ENCODE measurements around the gene S100A1. TPM values are rescaled to one million over a fixed set of nuclear protein-coding genes. Genes with fewer than 3 reads are reported as not detected.

The S100A1 gene
- total and polyA plus RNA-seq, 7 experiments from 2014 or later = not detected

DNA sequence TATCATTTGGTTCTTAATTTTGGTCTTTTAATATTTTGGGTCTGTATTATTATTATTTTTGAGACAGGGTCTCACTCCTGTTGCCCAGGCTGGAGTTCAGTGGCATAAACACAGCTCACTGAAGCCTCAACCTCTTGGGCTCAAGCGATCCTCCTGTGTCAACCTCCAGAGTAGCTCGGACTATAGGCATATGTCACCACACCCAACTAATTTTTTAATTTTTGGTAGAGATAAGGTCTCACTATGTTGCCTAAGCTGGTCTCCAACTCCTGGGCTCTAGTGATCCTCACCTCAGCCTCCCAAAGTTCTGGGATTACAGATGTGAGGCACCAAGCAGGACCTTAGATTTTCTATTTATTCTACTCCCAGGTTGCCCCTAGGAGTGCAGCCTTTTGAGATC lies 45.3 kb downstream of the S100A1 start:
- peaks cover 0 to 2% (median 0%) of the 10 kb centered on the region in 11 donors for H3K9me3 Mint-ChIP-seq
- H3K4me1 Mint-ChIP-seq = peaks cover 12 to 28% (median 24%) of the 10 kb centered on the region in 7 donors
- H3K27me3 Mint-ChIP-seq = peaks cover 13 to 21% (median 19%) of the 10 kb centered on the region in 5 donors
- CTCF ChIA-PET = interaction anchor here (0.7 to 2.7 kb wide), 2 partner anchors 162 to 409 kb away, joined by 5 to 9 read pairs; no protein-coding TSS in a partner anchor
- peaks cover 17 to 24% of the 10 kb centered on the region in 2 donors for H3K4me1 ChIP-seq (ENCODE audit: control insufficient read depth in 2 of 2, insufficient read depth in 2 of 2, low read length in 2 of 2)
- no peak overlapping the region for H3K4me3 ChIP-seq (ENCODE audit: low read length)
- H3K27ac Mint-ChIP-seq = peak overlapping the region in 4 of 9 donors; percentile 4 to 71 (median 41)
- H3K36me3 ChIP-seq (ENCODE audit: control insufficient read depth in 2 of 3, insufficient read depth in 3 of 3, low read length in 3 of 3) = peaks cover 2 to 6% (median 6%) of the 10 kb centered on the region in 3 experiments
- no peak overlapping the region for H3K27ac ChIP-seq (ENCODE audit: low read depth, low read length)
- DNase-seq (no peak), ATAC-seq (no peak)
- peak overlapping the region in 9 of 10 donors; percentile 5 to 84 (median 58) for H3K4me3 Mint-ChIP-seq
- intact Hi-C loops (cut with micrococcal nuclease) = loop anchor here (5.0 to 10.0 kb wide), 5 partner anchors 294 to 954 kb away; partner anchors contain the start of genes CREB3L4 (in 1 of the 2), HAX1 (in 1 of the 2) and NUP210L (in 1 of the 2)
- H3K9me3 ChIP-seq (ENCODE audit: control insufficient read depth in 2 of 3, low read length in 3 of 3) = no peaks in the 10 kb centered on the region
- H3K27me3 ChIP-seq (ENCODE audit: control insufficient read depth in 2 of 2, insufficient read depth in 2 of 2, low read length in 2 of 2) = peaks cover 5 to 7% of the 10 kb centered on the region in 2 donors
- POLR2A ChIA-PET = interaction anchor here (0.6 to 0.9 kb wide), 3 partner anchors 41 to 307 kb away, joined by 3 to 5 read pairs (median 3); no protein-coding TSS in a partner anchor
- peaks cover under 1 to 14% (median under 1%) of the 10 kb centered on the region in 5 donors for H3K36me3 Mint-ChIP-seq

DNA sequence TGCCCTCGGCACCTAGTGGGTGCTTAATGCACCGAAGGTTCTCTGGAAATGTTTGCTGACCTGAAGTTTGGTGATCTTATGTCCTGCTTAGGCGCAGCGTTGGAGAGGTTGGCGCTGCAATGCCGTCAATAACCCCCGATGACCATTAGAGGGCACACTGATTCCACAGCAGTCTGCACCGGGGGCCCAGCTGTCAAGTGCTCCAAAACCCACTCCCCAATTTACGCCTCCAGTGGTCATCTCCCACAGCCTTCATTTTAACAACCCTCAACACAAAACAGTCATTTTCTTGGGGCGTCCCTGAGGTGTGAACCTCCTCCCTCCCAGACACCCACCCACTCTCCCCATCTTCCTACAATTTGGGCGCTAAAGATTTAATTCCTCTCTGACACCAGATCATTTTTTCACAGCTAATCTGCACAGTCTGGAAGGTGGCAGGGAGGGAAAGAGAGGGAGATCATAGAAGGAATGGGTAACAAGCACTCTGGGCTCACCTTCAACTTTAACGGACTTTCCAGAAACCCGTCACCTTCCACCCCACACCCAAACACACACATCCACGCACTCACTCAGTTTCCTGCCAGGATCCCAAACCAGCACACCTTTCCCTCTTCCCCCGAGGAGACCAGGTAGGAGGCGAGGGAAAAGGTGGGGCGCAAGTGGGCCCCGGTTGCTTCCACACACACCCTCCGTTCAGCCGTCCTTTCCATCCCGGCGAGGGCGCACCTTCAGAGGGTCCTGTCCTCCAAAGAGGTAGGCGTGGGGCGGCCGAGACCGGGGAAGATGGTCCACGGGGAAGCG lies 49.7 kb downstream of the S100A1 start:
- H3K9me3 Mint-ChIP-seq = peaks cover 0 to 2% (median 0%) of the 10 kb centered on the region in 11 donors
- Histone ChIP-seq H3K27me3 (ENCODE audit: control insufficient read depth in 2 of 2, insufficient read depth in 2 of 2, low read length in 2 of 2) (peaks cover 5 to 7% of the 10 kb centered on the region in 2 donors), H3K4me3 (ENCODE audit: low read length) (peak overlapping the region; percentile 34), H3K27ac (ENCODE audit: low read depth, low read length) (no peak overlapping the region), H3K36me3 (ENCODE audit: control insufficient read depth in 2 of 3, insufficient read depth in 3 of 3, low read length in 3 of 3) (no peaks in the 10 kb centered on the region), H3K9me3 (ENCODE audit: control insufficient read depth in 2 of 3, low read length in 3 of 3) (no peaks in the 10 kb centered on the region), H3K4me1 (ENCODE audit: control insufficient read depth in 2 of 2, insufficient read depth in 2 of 2, low read length in 2 of 2) (peaks cover 8 to 17% of the 10 kb centered on the region in 2 donors)
- H3K27me3 Mint-ChIP-seq = peaks cover 33 to 56% (median 45%) of the 10 kb centered on the region in 5 donors
- peaks cover 18 to 25% (median 23%) of the 10 kb centered on the region in 7 donors for H3K4me1 Mint-ChIP-seq
- H3K27ac Mint-ChIP-seq = no peak overlapping the region
- intact Hi-C loops (cut with micrococcal nuclease) = loop anchor here (1.0 to 10.0 kb wide), 4 partner anchors 71 to 477 kb away; partner anchors contain the start of genes RAB13 (in 2 of the 2) and NUP210L (in 1 of the 2)
- ChIA-PET POLR2A (no interaction called here), CTCF (interaction anchor here (0.7 to 1.5 kb wide), 8 partner anchors 29 to 308 kb away, joined by 3 to 4 read pairs (median 3); partner anchors contain the start of gene RAB13)
- DNase-seq (peak in 8 of 9 donors; percentile 23 to 55 (median 44)), ATAC-seq (peak; percentile 69)
- peaks cover 0 to 6% (median 0%) of the 10 kb centered on the region in 5 donors for H3K36me3 Mint-ChIP-seq
- peak overlapping the region; percentile 80 to 92 (median 88) for H3K4me3 Mint-ChIP-seq

- Histone ChIP-seq H3K4me3 (ENCODE audit: low read length) (peak within 1 kb of the TSS; percentile 34), H3K36me3 (ENCODE audit: control insufficient read depth in 2 of 3, insufficient read depth in 3 of 3, low read length in 3 of 3) (no peaks in the 10 kb centered on the region), H3K9me3 (ENCODE audit: control insufficient read depth in 2 of 3, low read length in 3 of 3) (no peaks in the 10 kb centered on the region), H3K27me3 (ENCODE audit: control insufficient read depth in 2 of 2, insufficient read depth in 2 of 2, low read length in 2 of 2) (peaks cover 5 to 7% of the 10 kb centered on the region in 2 donors), H3K4me1 (ENCODE audit: control insufficient read depth in 2 of 2, insufficient read depth in 2 of 2, low read length in 2 of 2) (peaks cover 8 to 17% of the 10 kb centered on the region in 2 donors), H3K27ac (ENCODE audit: low read depth, low read length) (no peak within 1 kb of the TSS)
- ATAC-seq (peak; percentile 45), DNase-seq (peak in 6 of 9 donors; percentile 18 to 34 (median 24))
- ChIA-PET POLR2A (interaction anchor here (0.8 kb wide), 1 partner anchor 72 kb away, joined by 4 read pairs; no protein-coding TSS in a partner anchor), CTCF (interaction anchor here (0.9 to 1.5 kb wide), 4 partner anchors 30 to 77 kb away, joined by 3 to 4 read pairs (median 4); no protein-coding TSS in a partner anchor)
- Mint-ChIP-seq H3K36me3 (peaks cover 0 to 6% (median 0%) of the 10 kb centered on the region in 5 donors), H3K4me1 (peaks cover 12 to 25% (median 23%) of the 10 kb centered on the region in 7 donors), H3K27ac (peak within 1 kb of the TSS in 1 of 9 donors; percentile 56), H3K27me3 (peaks cover 33 to 62% (median 49%) of the 10 kb centered on the region in 5 donors), H3K4me3 (peak within 1 kb of the TSS; percentile 80 to 92 (median 88)), H3K9me3 (peaks cover 0 to 2% (median 0%) of the 10 kb centered on the region in 11 donors)
- intact Hi-C loops (cut with micrococcal nuclease) = loop anchor here in 1 of 2 donors (2.0 to 10.0 kb wide), 2 partner anchors 168 to 476 kb away; partner anchors contain the start of gene NUP210L
These were observed 50.5 kb downstream of the S100A1 start, which contains the start of gene NPR1 for GRCh38 chr1:153678519-153679336. NPR1 (plus strand) TSS chr1:153678688; CDS start chr1:153679109, 421 bp downstream.

- Mint-ChIP-seq H3K27me3 (peaks cover 33 to 66% (median 49%) of the 10 kb centered on the region in 5 donors), H3K36me3 (peaks cover 0 to 6% (median 0%) of the 10 kb centered on the region in 5 donors), H3K4me1 (peaks cover 12 to 25% (median 23%) of the 10 kb centered on the region in 7 donors), H3K27ac (no peak overlapping the region), H3K4me3 (peak overlapping the region; percentile 71 to 92 (median 84)), H3K9me3 (peaks cover 0 to 2% (median 0%) of the 10 kb centered on the region in 11 donors)
- no peak overlapping the region for H3K27ac ChIP-seq (ENCODE audit: low read depth, low read length)
- H3K27me3 ChIP-seq (ENCODE audit: control insufficient read depth in 2 of 2, insufficient read depth in 2 of 2, low read length in 2 of 2) = peaks cover 5 to 7% of the 10 kb centered on the region in 2 donors
- no peaks in the 10 kb centered on the region for H3K9me3 ChIP-seq (ENCODE audit: control insufficient read depth in 2 of 3, low read length in 3 of 3)
- DNase-seq (peak in 7 of 9 donors; percentile 25 to 41 (median 33)), ATAC-seq (peak; percentile 71)
- peak overlapping the region; percentile 34 for H3K4me3 ChIP-seq (ENCODE audit: low read length)
- H3K36me3 ChIP-seq (ENCODE audit: control insufficient read depth in 2 of 3, insufficient read depth in 3 of 3, low read length in 3 of 3) = no peaks in the 10 kb centered on the region
- peaks cover 8 to 17% of the 10 kb centered on the region in 2 donors for H3K4me1 ChIP-seq (ENCODE audit: control insufficient read depth in 2 of 2, insufficient read depth in 2 of 2, low read length in 2 of 2)
- ChIA-PET POLR2A (interaction anchor here (0.8 kb wide), 1 partner anchor 71 kb away, joined by 4 read pairs; no protein-coding TSS in a partner anchor), CTCF (interaction anchor here (0.9 to 1.3 kb wide), 2 partner anchors 42 to 56 kb away, joined by 4 to 5 read pairs; no protein-coding TSS in a partner anchor)
- intact Hi-C loops (cut with micrococcal nuclease) = loop anchor here in 1 of 2 donors (2.0 to 10.0 kb wide), 2 partner anchors 169 to 475 kb away; partner anchors contain the start of gene NUP210L
These were observed 51.3 kb downstream of the S100A1 start for GRCh38 chr1:153679337-153680119.

DNA sequence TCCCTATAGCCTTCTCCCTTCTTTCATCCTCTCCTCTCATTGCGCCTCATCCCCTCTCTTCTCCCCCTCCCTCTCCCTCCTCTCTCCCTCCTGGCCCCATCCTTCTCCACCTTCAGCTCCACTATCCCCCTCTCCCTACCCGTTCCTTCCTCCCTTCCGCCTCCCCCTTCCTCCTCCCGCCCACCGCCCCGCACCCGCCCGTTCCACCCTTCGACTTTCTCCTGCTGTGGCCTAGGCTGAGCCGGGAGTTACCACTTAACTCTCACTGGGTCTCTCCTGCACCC lies 51.8 kb downstream of the S100A1 start:
- Mint-ChIP-seq H3K27me3 (peaks cover 33 to 66% (median 53%) of the 10 kb centered on the region in 5 donors), H3K36me3 (peaks cover 0 to 6% (median 0%) of the 10 kb centered on the region in 5 donors), H3K9me3 (peaks cover 0 to 2% (median 0%) of the 10 kb centered on the region in 11 donors), H3K4me1 (peaks cover 12 to 25% (median 23%) of the 10 kb centered on the region in 7 donors), H3K27ac (no peak overlapping the region), H3K4me3 (peak overlapping the region in 8 of 10 donors; percentile 42 to 92 (median 83))
- intact Hi-C loops (cut with micrococcal nuclease) = no loop called here
- Histone ChIP-seq H3K27me3 (ENCODE audit: control insufficient read depth in 2 of 2, insufficient read depth in 2 of 2, low read length in 2 of 2) (peaks cover 5 to 7% of the 10 kb centered on the region in 2 donors), H3K27ac (ENCODE audit: low read depth, low read length) (no peak overlapping the region), H3K36me3 (ENCODE audit: control insufficient read depth in 2 of 3, insufficient read depth in 3 of 3, low read length in 3 of 3) (no peaks in the 10 kb centered on the region), H3K4me3 (ENCODE audit: low read length) (no peak overlapping the region), H3K9me3 (ENCODE audit: control insufficient read depth in 2 of 3, low read length in 3 of 3) (no peaks in the 10 kb centered on the region), H3K4me1 (ENCODE audit: control insufficient read depth in 2 of 2, insufficient read depth in 2 of 2, low read length in 2 of 2) (peaks cover 8 to 17% of the 10 kb centered on the region in 2 donors)
- ChIA-PET POLR2A (no interaction called here), CTCF (interaction anchor here (1.3 kb wide), 1 partner anchor 56 kb away, joined by 5 read pairs; no protein-coding TSS in a partner anchor)
- ATAC-seq (no peak), DNase-seq (no peak)

Data from naive thymus-derived CD4-positive, alpha-beta T cell (primary cell).